Renal cortical epithelial cell (primary cell): ENCODE measurements around the gene PLCB3. TPM values are rescaled to one million over a fixed set of nuclear protein-coding genes. Genes with fewer than 3 reads are reported as not detected.

Source experiments
- DNase-seq: peaks from one replicate; pipeline ENCODE4 v3.0.0-alpha.2; 2011; ENCODE audit warnings: low read depth
- total RNA-seq: library from RNA; depleted of rRNA; stranded (reverse); fragments of >200 nt; gene quantifications from 2 replicates; pipeline ENCODE4 v1.2.3, GENCODE V29; 2014

Gene PLCB3
- total RNA-seq, 1 donor from 2014 or later = 29.7 TPM

GRCh38 chr11:64285885-64286800, 34.8 kb downstream of the PLCB3 start:
- no peak for DNase-seq

- no peak for DNase-seq
Measured at GRCh38 chr11:64286801-64287159, 35.5 kb downstream of the PLCB3 start.

- DNase-seq = no peak
Measured at GRCh38 chr11:64287676-64288352, 36.5 kb downstream of the PLCB3 start.

DNA sequence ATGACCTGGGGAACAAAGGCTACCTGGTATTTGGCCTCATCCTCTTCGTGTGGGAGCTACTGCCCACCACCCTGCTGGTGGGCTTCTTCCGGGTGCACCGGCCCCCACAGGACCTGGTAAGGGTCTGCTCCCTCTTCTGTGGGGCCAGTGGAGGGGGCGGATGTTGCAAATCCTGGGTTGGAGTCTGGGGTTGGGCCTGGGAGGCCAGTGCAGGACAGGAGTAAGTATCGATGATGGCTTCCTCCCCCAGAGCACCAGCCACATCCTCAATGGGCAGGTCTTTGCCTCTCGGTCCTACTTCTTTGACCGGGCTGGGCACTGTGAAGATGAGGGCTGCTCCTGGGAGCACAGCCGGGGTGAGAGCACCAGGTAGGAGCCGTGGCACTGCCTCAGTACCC, 37.0 kb downstream of the PLCB3 start:
- no peak for DNase-seq

DNA sequence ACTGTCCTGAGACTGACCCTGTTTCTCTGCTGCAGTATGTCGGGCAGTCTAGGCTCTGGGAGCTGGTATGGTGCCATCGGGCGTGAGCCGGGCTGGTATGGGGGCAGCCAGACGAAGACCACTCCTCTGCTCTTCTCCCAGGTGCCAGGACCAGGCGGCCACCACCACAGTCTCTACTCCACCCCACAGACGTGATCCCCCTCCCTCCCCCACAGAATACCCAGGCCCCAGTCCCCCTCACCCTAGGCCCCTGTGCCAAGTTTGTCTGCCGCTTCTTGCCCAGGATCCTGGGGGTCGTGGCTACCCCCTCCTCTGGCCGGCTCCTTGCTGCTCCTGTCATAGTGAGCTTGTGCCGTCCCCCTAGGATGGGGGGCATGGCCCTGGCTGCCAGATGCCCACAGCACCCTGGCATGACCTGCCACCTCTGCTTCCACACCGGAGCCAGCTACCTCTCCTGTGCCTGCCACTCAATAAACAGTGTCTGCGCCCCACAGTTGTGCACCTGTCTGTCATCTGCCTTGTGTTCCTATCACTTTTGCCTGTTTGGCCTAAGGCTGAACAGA, 37.8 kb downstream of the PLCB3 start:
- DNase-seq = no peak

- no peak for DNase-seq
Measured at GRCh38 chr11:64290352-64291261, 39.3 kb downstream of the PLCB3 start.

- no peak for DNase-seq
Measured at GRCh38 chr11:64291262-64291751, 40.0 kb downstream of the PLCB3 start, which contains the start of gene KCNK4. TSS of gene KCNK4 (plus strand) at chr11:64291302. CDS start at chr11:64293019, 1,717 bp downstream.

DNA sequence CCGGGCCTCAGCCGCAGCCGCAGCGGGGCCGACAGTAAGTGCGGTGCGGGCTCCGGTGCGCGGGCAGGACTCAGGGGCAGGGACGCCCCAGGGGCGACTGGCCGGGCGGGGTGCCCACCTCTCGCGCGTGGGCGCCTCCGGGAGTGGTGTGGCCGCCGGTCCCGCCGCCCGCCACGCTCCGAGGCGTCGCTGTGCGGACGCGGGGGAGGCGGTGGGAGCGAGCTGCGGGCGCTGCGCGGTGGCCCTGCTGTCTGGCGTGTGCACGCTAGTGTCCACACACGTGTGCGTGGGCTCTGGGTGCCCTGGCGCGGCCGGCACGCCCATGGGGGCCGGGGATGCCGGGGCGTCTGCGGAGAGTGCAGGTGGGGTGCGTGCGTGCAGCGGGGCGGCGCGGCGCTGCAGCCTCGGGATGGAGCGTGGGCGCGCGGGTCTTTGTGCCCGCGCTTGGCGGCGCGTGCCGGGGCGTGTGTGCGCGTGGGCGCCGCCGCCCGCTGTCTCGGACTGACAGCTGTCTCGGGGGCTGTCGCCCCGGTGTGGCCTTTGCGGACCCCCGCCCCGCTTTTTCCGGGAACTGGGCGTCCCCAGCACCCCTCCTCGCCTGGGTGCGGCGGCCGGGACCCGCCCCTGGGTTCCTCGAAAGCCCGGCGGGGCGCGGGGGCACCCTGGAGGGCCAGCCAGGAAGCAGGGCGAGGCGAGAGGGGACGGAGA, 40.6 kb downstream of the PLCB3 start:
- no peak for DNase-seq

- DNase-seq = no peak
Measured at GRCh38 chr11:64292460-64293254, 41.3 kb downstream of the PLCB3 start.

- DNase-seq = peak; percentile 33
Measured at GRCh38 chr11:64294774-64295173, 43.4 kb downstream of the PLCB3 start.

- DNase-seq = no peak
Measured at GRCh38 chr11:64295760-64296159, 44.4 kb downstream of the PLCB3 start.

DNA sequence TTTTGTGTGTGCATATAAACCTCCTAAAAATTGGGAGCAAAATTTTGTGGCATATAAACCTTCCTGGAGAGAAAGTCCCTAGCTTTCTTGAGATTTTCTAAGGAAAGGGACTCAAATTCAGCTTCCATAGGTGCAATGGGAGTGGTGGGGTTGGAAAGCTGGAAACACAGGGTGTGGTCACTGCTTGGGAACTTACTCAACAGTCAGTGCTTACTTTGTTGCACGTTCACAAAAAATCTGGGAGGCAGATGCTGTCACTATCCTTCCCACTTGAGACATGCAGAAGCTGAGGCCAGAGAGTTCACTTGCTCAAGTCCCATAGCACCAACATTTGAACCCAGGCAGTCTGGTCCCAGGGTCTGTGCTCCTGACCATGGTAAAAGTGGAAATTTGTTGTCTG, 44.9 kb downstream of the PLCB3 start:
- no peak for DNase-seq

DNA sequence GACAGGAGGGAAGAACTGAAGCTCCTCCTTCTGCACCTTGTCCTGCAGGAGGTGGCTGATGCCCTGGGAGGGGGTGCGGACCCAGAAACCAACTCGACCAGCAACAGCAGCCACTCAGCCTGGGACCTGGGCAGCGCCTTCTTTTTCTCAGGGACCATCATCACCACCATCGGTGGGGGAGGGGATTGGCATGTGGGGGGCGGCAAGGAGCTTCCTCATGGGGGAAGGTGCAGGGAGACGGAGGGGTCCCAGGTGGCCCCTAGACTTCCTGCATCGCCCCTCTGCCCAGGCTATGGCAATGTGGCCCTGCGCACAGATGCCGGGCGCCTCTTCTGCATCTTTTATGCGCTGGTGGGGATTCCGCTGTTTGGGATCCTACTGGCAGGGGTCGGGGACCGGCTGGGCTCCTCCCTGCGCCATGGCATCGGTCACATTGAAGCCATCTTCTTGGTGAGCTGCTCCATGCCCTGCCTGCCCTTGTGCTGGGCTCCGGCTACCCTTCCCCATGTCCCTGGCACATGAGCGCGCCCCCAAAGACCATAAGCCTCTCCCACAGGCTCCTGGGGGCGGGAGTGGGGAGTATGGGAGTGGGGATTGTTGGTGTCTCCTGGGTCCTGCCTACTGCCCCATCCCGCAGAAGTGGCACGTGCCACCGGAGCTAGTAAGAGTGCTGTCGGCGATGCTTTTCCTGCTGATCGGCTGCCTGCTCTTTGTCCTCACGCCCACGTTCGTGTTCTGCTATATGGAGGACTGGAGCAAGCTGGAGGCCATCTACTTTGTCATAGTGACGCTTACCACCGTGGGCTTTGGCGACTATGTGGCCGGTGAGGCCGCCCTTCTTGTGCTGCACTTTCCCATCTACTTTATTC, 45.7 kb downstream of the PLCB3 start:
- DNase-seq = no peak

DNA sequence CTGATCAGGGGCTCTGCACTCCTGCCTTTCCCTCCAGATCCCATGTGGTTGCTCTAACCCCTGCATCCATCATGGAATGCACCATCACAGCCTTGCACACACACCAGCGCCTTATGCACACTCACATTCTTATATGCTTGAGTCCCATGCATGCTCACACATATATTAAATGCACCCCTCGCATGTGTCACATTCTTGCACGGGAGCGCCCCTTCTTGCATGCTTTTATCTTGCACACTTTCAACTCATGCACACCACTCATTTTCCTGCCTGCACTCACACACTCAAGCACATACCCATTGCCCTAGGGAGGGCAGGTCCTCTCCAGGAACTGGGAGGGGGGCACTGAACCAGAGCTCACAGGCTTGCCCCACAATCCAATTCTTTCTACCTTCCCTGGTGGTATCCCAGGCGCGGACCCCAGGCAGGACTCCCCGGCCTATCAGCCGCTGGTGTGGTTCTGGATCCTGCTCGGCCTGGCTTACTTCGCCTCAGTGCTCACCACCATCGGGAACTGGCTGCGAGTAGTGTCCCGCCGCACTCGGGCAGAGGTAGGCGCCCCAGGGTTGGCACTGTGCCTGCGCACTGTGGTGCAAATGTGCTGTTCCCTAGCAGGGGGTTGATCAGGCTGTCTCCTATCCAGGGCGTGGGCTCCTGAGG, 46.5 kb downstream of the PLCB3 start:
- DNase-seq = peak; percentile 45

DNA sequence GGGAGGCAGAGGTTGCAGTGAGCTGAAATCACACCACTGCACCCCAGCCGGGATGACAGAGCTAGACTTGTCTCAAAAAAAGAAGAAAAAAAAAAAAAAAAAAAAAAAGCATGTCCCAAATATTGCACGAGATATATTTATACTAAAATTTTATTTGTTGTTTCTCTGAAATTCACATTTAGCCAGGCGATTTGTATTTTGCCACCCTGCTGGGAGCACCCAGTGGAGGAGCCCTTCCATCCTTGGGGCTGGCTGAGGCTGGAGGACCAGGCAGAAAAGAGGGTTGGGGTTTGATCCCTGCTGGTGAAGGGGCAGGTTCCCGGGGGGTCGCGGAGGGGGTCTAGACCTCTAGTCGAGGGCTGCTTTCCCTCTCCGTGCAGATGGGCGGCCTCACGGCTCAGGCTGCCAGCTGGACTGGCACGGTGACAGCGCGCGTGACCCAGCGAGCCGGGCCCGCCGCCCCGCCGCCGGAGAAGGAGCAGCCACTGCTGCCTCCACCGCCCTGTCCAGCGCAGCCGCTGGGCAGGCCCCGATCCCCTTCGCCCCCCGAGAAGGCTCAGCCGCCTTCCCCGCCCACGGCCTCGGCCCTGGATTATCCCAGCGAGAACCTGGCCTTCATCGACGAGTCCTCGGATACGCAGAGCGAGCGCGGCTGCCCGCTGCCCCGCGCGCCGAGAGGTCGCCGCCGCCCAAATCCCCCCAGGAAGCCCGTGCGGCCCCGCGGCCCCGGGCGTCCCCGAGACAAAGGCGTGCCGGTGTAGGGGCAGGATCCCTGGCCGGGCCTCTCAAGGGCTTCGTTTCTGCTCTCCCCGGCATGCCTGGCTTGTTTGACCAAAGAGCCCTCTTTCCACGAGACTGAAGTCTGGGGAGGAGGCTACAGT, 47.9 kb downstream of the PLCB3 start:
- no peak for DNase-seq

DNA sequence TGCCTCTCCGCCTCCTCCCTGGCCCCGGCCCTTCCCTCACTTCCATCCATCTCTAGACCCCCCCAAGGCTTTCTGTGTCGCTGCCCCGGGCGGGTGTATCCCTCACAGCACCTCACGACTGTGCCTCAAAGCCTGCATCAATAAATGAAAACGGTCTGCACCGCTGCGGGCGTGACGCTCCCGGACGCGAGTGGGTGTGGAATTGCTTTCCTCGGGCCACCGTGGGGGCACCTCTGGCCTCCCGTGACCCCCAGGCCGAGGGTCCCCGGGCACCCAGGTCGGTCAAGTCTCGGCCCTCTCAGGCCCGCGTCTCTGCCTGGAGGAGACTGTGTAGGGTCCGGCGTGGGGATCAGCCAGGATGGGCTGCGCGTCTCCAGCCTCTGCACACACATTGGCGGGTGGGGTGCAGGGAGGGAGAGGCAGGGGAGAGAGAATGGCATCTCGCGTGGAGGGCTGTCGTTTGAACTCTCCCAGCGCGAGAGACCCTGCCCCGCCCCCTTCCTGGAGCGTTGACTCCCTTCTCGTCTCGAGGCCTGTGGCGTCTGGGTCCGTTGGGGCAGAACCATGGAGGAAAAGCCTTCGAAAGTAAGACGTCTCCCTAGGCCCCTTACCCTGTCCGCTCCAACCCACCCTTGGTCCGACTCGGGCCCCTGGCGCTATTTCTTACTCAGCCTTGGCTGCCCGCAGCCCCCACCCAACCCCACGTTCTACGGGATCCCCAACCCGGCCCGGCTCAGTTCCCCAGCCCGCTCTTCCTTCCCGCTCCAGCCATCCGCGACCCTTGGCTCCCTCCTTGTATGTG, 48.7 kb downstream of the PLCB3 start, which contains the start of gene CATSPERZ:
Gene CATSPERZ (plus strand): TSS at position 512 of the 802 bp plus-strand sequence. CDS start 53 bp downstream, at position 565.
- DNase-seq = no peak
